Osteoblast (primary cell): ENCODE results near the gene ADAM19. TPM values are rescaled to one million over a fixed set of nuclear protein-coding genes. Genes with fewer than 3 reads are reported as not detected.

Source experiments
- DNase-seq: peaks from one replicate; pipeline ENCODE4 v3.0.0; 2011; ENCODE audit warnings: low spot score, mixed read lengths; ENCODE audit not compliant: insufficient read length; ENCODE audit errors: missing footprints
- H2AFZ ChIP-seq: 2 replicates; pipeline ENCODE4 v1.6.0; 2011; ENCODE audit warnings: mild to moderate bottlenecking, low read length
- H3K27ac ChIP-seq: 2 replicates; pipeline ENCODE4 v1.5.1; 2011; ENCODE audit warnings: mild to moderate bottlenecking, low read depth, low read length, moderate library complexity
- H3K27me3 ChIP-seq: 2 replicates; pipeline ENCODE4 v1.6.0; 2012; ENCODE audit warnings: mild to moderate bottlenecking, control low read depth, inconsistent platforms, low read length, moderate library complexity; ENCODE audit not compliant: insufficient read depth
- H3K36me3 ChIP-seq: 2 replicates; pipeline ENCODE4 v1.5.1; 2011; ENCODE audit warnings: mild to moderate bottlenecking, low read length, control low read depth, moderate library complexity; ENCODE audit not compliant: insufficient read depth
- H3K4me1 ChIP-seq: 2 replicates; pipeline ENCODE4 v1.5.1; 2011; ENCODE audit warnings: mild to moderate bottlenecking, low read length, control low read depth, moderate library complexity; ENCODE audit not compliant: insufficient read depth
- H3K4me2 ChIP-seq: 2 replicates; pipeline ENCODE4 v1.6.0; 2011; ENCODE audit warnings: mild to moderate bottlenecking, low read length; ENCODE audit not compliant: insufficient read depth
- H3K4me3 ChIP-seq: fragments of 200-600 bp; sonication (generic); 3 replicates; pipeline ENCODE4 v1.5.1; 2012; ENCODE audit warnings: mild to moderate bottlenecking, low read length, inconsistent platforms; ENCODE audit not compliant: insufficient read depth
- H3K79me2 ChIP-seq: 2 replicates; pipeline ENCODE4 v1.6.0; 2012; ENCODE audit warnings: mild to moderate bottlenecking, low read length, control low read depth, inconsistent platforms; ENCODE audit not compliant: insufficient read depth
- H3K9me3 ChIP-seq: 2 replicates; pipeline ENCODE4 v1.5.1; 2011; ENCODE audit warnings: low read depth, low read length, control low read depth
- H4K20me1 ChIP-seq: 2 replicates; pipeline ENCODE4 v1.6.0; 2012; ENCODE audit warnings: mild to moderate bottlenecking, low read length, control low read depth; ENCODE audit not compliant: insufficient read depth
- CTCF ChIP-seq: IDR thresholded peaks from 2 replicates; pipeline ENCODE4 v1.5.1; 2011; ENCODE audit warnings: mild to moderate bottlenecking, low read depth, low read length, moderate library complexity; ENCODE audit errors: extremely low read depth
- total RNA-seq: library from RNA; depleted of rRNA; stranded (reverse); fragments of >200 nt; gene quantifications from 2 replicates; pipeline ENCODE4 v1.2.3, GENCODE V29; 2012

ADAM19 gene
- total RNA-seq, 1 donor: 14.5 TPM

GRCh38 chr5:157449011-157449723 lies 126.4 kb downstream of the ADAM19 start:
- Histone ChIP-seq H4K20me1 (no peaks in the 10 kb centered on the region), H3K36me3 (no peaks in the 10 kb centered on the region), H3K4me3 (no peak overlapping the region), H3K4me1 (no peaks in the 10 kb centered on the region), H3K4me2 (no peak overlapping the region), H3K27me3 (no peaks in the 10 kb centered on the region), H3K27ac (no peak overlapping the region), H3K9me3 (no peaks in the 10 kb centered on the region), H2AFZ (peak overlapping the region; percentile 70), H3K79me2 (no peaks in the 10 kb centered on the region)
- TF ChIP-seq CTCF: no peak
- no peak for DNase-seq

- Histone ChIP-seq H4K20me1 (no peaks in the 10 kb centered on the region), H2AFZ (no peak overlapping the region), H3K79me2 (no peaks in the 10 kb centered on the region), H3K4me3 (no peak overlapping the region), H3K9me3 (no peaks in the 10 kb centered on the region), H3K4me1 (no peaks in the 10 kb centered on the region), H3K27ac (no peak overlapping the region), H3K4me2 (peak overlapping the region; percentile 21), H3K27me3 (no peaks in the 10 kb centered on the region), H3K36me3 (no peaks in the 10 kb centered on the region)
- no peak for TF ChIP-seq CTCF
- DNase-seq: no peak
Observed at GRCh38 chr5:157447201-157447637, 128.4 kb downstream of the ADAM19 start.

GRCh38 chr5:157446412-157446935 lies 129.1 kb downstream of the ADAM19 start:
- Histone ChIP-seq H3K4me2 (no peak overlapping the region), H4K20me1 (no peaks in the 10 kb centered on the region), H3K4me3 (no peak overlapping the region), H3K27ac (no peak overlapping the region), H3K9me3 (no peaks in the 10 kb centered on the region), H3K36me3 (no peaks in the 10 kb centered on the region), H3K79me2 (no peaks in the 10 kb centered on the region), H2AFZ (no peak overlapping the region), H3K4me1 (no peaks in the 10 kb centered on the region), H3K27me3 (no peaks in the 10 kb centered on the region)
- TF ChIP-seq CTCF: no peak
- no peak for DNase-seq

GRCh38 chr5:157445745-157446411 lies 129.7 kb downstream of the ADAM19 start:
- no peaks in the 10 kb centered on the region for H3K4me1 ChIP-seq
- H3K9me3 ChIP-seq: no peaks in the 10 kb centered on the region
- H3K4me3 ChIP-seq: no peak overlapping the region
- no peaks in the 10 kb centered on the region for H4K20me1 ChIP-seq
- DNase-seq: no peak
- no peaks in the 10 kb centered on the region for H3K79me2 ChIP-seq
- H3K27me3 ChIP-seq: no peaks in the 10 kb centered on the region
- H3K4me2 ChIP-seq: no peak overlapping the region
- H3K27ac ChIP-seq: no peak overlapping the region
- no peak overlapping the region for H2AFZ ChIP-seq
- H3K36me3 ChIP-seq: no peaks in the 10 kb centered on the region
- TF ChIP-seq CTCF: no peak
